HG02571 (cell line): Measurements from ENCODE around the gene A4GNT.
"Not testable (repeated sequence)": the region's sequence is repeated elsewhere in the genome, so short reads cannot be mapped to it uniquely, and the experiment has no call there.

Experiments used
- ATAC-seq: cut with Tn5 transposase; IDR thresholded peaks from one replicate; pipeline ENCODE4 v1.9.1; 2021; ENCODE audit warnings: mild to moderate bottlenecking, moderate library complexity; ENCODE audit not compliant: unreplicated experiment

The A4GNT gene

DNA sequence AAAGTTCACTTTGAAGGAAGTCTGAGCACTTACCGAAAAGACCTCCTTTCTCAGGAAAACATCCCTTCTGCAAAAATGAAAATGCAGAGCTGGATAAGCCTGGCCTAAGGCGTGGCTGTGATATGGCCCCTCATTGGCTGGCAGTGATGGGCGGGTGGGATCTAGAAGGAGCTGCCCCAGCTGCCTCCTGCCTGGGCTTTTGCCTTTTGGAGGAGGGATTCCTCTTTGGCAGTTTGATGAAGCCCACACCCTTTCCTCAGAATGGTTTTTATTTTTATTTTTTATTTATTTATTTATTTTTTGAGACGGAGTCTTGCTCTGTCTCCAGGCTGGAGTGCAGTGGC, 12.8 kb downstream of the A4GNT start:
- no peak for ATAC-seq

DNA sequence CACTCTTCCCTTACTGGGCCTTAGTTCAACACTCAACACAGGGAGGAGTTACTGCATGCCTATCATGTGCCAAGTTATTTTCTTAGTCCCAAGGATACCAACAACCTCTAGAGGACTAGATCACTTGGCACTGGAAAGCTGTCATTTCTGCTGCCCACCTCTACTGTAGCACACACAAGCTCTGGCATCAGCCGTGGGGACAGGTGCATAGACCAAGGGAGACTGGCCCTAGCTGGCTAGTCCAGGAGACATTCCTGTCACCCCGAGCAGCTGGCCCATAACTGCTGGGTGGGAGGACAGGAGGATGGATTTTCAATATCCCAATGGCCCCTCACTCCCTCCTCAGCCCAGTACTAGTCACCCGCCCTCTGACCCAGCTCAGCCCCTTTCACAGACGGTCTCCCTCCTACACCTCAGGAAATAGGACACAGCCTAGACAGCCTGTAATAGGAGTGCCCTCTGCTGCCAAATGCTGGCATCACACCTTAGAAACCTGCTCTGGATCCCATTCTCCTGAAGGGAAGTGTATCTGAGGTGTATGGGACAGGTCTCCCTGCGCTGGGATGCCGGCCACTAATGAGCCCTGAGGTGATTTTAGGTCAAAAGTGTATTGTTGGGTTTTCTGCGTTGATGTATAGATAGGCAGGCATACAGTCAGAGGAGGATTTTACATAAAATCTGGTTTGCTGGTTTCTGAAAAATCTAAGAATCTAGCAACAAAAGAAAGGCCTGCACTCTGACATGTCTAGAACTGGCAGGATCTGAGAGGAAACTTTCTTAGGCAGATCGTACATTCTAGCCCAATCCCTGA, 13.4 kb downstream of the A4GNT start:
- ATAC-seq: peak; percentile 62

DNA sequence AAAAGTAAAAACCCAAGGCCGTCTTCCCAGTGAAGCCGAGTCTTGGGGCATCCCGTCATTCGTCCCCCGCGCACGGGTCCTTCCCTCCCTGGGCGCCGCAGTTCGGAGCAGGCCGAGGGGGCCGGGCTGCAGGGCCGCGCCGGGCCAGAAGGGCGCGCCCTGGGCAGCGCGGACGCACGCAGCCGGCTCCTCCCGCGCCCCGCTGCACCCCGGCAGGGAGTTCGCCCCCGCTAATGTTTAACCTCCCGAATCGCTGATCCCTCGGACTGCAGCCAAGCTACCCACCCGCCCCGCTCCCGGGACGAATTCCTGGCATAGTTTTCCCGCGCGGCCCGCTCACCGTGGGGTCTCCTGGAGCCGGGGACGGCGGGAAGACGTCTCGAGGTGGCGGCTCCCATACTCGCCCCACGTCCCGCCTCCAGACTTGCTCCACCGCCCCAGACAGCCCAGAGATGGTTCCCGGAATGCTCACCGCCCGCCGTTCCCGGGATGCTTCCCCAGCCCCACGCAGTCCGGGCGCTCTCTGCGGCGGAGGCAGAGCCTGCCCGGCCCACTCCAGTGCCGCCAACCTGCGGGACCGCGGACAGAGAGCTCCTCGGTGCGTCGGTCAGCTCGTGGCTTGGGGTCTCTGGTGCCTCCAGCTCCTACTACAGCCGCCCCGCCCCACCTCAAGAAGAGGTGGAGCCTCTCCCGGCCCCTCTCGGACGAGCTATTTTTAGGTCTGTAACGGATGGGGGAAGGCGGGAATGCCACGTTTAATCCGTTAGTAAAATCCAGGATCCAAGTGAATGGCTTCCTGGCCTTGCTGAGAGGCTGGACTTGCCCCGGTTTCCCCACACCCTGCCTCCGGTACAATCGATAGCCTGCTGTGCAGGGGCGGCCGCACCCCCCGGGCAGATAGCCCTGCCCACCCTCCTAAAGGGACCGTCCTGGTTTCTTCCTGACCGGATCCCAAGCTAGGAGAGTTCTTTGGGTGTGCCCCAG, 16.9 kb downstream of the A4GNT start, which contains the start of gene DZIP1L:
TSS of gene DZIP1L (minus strand) at position 621 of the 984 bp plus-strand sequence. CDS start 11,637 bp downstream, outside the sequence.
- ATAC-seq: peak; percentile 78

- ATAC-seq: no peak
These were observed 17.7 kb downstream of the A4GNT start for GRCh38 chr3:138114431-138114918.

GRCh38 chr3:138113326-138113725, 18.9 kb downstream of the A4GNT start:
- no peak for ATAC-seq

GRCh38 chr3:138112362-138112761, 19.8 kb downstream of the A4GNT start:
- no peak for ATAC-seq

GRCh38 chr3:138105598-138105997, 26.6 kb downstream of the A4GNT start:
- no peak for ATAC-seq

DNA sequence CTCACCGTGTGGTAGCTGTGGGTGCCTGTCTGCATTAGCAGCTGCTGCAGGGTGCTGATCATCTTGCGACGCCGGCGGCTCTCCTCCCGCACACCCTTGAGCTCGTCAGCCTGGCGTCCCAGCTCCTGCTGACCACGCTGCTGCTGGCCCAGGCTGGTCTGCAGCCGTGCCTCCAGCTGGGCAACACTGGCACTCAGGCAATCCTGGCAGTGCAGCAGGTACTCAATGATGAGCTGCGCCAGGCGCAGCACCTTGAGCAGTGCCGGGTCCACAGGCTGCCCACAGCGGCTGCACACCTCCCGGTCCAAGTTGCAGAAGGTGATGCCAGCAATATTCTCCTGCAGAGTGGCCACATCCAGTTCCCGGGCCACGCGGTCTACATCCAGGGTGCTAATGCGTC, 28.7 kb downstream of the A4GNT start:
- no peak for ATAC-seq

DNA sequence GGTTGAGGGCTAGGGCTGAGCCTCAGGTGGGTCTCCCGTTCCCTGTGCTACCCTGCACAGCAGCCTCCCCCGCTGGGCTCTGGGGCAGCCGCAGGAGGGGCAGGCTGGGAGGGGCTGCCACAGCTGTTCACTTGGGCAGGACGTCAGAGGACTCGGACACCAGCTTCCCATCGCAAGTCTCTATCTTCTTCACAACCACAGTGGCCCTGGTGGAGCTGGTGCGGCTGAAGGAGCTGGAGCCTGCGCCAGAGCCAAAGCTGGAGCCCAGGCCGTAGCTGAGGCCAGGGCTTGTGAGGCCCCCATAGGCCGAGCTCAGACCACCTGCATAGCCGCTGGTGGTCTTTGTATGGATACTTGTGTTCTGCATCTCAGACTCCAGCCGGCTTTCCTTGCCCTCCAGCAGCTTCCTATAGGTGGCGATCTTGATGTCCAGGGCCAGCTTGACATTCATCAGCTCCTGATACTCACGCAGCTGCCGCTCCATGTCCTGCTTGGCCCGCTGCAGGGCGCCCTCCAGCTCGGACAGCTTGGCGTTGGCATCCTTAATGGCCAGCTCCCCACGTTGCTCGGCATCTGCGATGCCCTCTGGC, 30.7 kb downstream of the A4GNT start:
- ATAC-seq: not testable (repeated sequence)

DNA sequence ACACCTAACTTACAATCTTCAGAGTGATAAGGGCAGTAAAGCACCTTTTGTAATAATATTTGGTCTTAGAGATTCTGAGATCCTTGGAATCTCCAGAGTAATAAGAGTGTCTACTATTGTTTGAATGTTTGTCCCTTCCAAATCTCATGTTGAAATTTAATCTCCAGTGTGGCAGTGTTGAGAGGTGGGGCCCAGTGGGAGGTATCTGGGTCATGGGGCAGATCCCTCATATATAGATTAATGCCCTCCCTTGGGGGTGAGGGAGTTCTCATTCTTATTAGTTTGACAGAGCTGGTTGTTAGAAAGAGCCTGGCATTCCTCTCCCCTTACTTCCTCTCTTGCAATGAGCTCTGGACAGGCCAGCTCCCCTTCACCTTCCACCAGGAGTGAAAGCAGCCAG, 32.8 kb downstream of the A4GNT start:
- ATAC-seq: no peak

DNA sequence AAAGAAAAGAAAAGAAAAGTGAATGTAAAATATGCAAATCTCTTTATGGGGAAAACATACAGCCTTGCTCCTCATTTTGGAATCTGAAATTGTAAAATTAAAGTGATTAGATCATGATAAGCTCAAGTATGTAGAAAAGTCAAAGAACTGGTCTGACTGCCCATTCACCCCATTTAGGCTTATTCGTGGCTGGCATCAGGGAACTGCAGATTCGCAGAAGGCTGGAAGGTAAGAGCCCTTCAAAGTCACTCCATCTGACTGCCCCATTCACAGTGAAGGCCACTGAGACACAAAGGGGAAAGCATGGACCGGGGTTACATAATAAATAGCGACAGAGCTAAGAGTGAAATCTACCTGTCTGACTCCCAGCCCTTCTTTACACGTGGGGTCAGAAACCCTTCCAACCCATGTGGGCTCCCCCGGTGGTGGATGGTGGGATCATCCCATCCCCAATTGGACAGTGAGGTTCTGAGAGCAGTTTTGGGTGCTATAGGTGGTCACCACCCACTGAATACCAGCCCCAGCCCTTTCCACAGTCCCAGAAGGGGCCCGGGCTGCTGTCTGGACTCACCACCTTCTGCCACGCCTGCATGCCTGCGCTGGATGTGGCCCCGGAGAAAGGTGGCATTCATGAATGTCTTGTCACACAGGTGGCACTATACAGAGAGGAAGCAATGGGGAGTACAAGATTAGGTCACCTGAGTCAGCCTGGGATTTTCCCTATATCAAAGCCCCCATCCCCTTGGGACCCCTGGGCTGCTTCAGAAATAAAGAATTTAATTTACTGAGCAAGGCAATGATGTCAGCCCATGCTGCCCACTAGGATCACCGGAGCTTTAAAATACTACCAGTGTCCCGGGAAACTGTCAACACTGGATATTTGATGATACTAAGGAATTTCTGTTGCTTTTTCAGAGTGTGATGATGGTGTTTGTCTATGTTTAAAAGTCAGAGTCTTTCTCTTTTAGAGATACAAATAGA, 34.7 kb downstream of the A4GNT start:
- ATAC-seq: no peak

- ATAC-seq: no peak
These were observed 38.5 kb downstream of the A4GNT start for GRCh38 chr3:138093721-138094120.

DNA sequence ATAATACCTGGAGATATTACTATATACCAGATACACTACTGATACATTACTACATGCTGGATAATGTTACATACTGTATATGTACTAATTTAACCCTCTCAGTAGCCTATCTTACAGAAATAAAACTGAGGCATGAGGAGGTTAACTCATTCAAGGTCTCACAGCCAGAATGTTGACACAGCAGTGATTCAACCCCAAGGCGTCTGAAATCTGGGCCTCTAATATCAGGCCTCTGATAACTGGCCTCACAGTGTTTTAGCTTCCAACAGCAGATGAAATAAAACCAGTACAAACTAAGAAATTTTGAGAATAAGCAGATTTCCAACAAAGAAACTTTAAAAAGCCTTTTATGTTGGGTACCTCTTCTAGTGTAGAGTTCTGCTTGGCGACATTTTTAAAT, 40.2 kb downstream of the A4GNT start:
- ATAC-seq: no peak

GRCh38 chr3:138089091-138089490, 43.1 kb downstream of the A4GNT start:
- no peak for ATAC-seq

GRCh38 chr3:138085745-138086144, 46.4 kb downstream of the A4GNT start:
- not testable (repeated sequence) for ATAC-seq

- no peak for ATAC-seq
These were observed 48.0 kb downstream of the A4GNT start for GRCh38 chr3:138084196-138084595.

DNA sequence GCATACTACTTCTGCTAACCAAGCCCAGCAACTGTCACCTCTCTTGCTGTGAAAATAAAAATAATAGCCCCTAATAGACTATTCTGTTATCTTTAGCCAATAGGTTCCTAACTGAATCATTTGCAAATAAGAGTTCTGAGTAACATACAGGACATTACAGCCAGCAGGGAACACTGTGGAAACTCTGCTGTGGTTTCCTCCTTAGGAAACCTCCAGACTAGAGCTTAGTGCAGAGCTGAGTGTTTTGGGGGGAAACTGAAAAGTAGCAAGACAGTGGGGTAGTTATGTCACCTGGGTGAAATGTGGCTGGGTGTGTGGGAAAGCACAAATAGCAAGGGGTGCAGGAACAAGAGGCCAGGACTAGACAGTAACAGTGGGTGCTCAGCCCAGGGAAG, 49.2 kb downstream of the A4GNT start:
- ATAC-seq: no peak

DNA sequence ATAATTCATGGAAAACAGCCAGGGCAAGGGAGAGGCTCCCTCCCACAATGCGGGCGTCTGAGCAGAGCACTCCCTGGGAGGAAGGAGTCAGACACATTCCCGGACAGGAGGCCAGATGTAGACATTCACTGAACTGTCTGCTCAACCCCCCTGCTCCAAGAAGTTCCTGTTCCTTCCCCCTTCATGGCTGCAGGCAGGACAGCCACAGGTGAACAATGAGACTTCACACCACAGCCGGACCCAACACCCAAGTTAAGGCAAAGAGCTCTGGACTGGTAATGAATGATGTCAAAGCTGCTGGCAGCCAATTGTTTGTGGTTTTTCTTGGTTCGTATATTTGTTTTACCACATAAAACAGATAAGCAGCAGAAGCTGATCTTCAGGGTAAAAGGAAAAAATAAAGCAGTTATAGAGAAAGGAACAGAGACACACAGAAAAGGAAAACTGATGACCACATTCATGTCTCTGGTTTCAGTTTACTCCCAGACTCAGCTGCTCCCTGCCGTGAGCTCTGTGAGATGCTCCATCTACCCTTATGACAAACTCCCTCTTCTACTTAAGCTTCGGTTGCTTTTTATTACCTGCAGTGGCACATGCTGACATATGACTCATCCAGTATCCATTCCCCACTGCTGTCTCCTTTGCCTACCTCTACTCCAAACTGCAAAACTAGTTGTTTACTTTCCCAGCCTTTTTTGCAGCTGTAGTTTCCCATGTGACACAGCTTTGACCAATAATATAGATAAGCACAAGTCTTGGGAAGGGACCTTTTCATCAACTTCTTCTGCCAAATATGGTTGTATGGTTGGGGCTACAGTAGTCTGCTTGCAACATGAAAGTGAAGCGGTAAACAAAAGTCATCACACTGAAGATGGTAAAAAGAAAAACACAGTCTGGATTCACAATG, 49.9 kb downstream of the A4GNT start:
- no peak for ATAC-seq
